Stimulated activated CD4-positive, alpha-beta T cell treated with anti-CD3 and anti-CD28 coated beads, Interleukin-12 subunit alpha, Interleukin-12 subunit beta, amount 100 ng/mL, for 24 hours (primary cell): ENCODE results near the gene SIGLEC5.

Experiments used
- DNase-seq, 2 experiments: peaks; one replicate each; pipeline ENCODE4 v3.0.0-alpha.2; 2020; ENCODE audit warnings: low read depth in 2 of 2

Gene SIGLEC5

DNA sequence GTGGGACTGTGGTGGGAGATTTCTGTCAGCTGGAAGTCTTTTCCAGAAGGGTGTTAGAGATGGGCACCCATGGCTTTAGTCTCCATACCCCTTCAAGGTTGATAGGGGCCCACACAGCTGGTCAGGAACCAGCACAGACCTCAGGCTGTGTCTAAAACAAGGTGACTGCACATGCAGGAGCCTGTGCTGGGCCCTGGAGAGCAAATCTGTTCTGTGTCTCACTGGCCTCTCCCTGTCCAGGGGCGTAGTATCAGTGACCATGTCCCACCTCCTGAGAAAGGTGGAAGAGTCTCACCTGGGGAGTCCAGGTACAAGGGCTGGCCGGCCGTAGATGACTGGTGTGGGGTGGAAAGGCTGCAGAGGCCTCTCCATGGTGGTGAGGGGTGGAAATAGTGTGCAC lies 39.8 kb downstream of the SIGLEC5 start:
- no peak for DNase-seq

- DNase-seq, result no peak
Measured at GRCh38 chr19:51589511-51589910, 40.7 kb downstream of the SIGLEC5 start.

DNA sequence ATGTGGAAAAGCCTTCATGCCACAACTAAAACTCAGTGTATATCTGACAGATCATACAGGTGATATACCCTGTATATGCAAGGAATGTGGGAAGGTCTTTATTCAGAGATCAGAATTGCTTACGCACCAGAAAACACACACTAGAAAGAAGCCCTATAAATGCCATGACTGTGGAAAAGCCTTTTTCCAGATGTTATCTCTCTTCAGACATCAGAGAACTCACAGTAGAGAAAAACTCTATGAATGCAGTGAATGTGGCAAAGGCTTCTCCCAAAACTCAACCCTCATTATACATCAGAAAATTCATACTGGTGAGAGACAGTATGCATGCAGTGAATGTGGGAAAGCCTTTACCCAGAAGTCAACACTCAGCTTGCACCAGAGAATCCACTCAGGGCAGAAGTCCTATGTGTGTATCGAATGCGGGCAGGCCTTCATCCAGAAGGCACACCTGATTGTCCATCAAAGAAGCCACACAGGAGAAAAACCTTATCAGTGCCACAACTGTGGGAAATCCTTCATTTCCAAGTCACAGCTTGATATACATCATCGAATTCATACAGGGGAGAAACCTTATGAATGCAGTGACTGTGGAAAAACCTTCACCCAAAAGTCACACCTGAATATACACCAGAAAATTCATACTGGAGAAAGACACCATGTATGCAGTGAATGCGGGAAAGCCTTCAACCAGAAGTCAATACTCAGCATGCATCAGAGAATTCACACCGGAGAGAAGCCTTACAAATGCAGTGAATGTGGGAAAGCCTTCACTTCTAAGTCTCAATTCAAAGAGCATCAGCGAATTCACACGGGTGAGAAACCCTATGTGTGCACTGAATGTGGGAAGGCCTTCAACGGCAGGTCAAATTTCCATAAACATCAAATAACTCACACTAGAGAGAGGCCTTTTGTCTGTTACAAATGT lies 42.7 kb downstream of the SIGLEC5 start:
- no peak for DNase-seq

GRCh38 chr19:51586799-51587198 lies 43.4 kb downstream of the SIGLEC5 start:
- no peak for DNase-seq

GRCh38 chr19:51586103-51586728 lies 44.0 kb downstream of the SIGLEC5 start:
- no peak for DNase-seq

DNA sequence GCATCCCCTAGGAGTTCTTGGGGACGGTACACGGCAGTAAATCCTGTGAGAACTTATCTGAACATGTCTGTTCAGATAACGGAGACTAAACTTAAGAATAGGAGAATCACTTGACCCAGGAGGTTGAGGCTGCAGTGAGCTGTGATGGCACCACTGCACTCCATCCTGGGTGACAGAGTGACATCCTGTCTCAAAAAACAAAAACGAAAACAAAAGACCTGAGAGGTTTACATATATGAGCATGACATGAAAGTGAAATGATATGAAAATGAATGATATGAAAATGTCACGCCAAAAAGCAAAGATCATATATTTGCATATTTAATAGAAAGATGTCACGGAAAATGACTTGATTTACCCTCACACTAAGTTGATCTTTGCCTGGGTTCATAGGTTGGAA lies 53.4 kb downstream of the SIGLEC5 start:
- DNase-seq, result no peak

GRCh38 chr19:51573331-51573730 lies 56.9 kb downstream of the SIGLEC5 start:
- DNase-seq, result no peak

GRCh38 chr19:51572908-51573307 lies 57.3 kb downstream of the SIGLEC5 start:
- no peak for DNase-seq

DNA sequence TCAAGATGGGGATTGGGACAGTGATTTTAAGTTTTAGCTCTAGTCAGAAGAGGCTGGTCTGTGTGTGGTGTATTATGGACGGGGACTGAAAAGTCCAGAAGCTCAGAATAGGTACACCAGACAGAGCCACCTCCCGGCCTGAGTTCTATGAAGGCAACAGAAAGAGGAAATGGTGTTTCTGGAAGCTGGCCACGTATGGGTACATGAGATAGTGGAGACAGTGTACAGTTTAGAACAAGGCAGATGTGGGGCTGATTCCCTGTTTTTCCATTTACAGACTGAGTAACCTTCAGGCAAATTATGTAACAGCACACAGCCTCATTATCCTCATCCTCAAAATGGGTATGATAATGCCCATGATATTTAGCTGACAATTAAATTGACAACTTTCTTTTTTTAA lies 57.8 kb downstream of the SIGLEC5 start:
- DNase-seq, result no peak

DNA sequence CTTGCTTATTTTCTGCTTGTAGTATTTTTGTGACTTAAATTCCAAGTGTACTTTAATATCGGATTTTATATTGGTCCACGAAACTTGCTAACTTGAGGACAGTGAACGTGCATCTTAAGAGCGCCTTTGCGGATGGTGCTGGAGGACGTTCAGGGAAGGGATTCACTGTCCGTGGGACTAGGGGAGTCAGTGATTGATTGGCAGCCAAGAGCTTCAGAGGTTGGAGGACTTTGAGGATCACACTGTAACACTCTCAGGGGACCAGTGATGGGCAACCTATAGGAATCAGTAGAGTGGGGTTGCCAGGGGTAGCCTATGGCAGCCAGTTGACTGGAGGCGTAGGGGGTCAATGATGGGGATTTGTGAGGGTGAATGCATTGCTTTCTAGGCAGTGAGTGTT lies 58.6 kb downstream of the SIGLEC5 start:
- DNase-seq, result no peak

DNA sequence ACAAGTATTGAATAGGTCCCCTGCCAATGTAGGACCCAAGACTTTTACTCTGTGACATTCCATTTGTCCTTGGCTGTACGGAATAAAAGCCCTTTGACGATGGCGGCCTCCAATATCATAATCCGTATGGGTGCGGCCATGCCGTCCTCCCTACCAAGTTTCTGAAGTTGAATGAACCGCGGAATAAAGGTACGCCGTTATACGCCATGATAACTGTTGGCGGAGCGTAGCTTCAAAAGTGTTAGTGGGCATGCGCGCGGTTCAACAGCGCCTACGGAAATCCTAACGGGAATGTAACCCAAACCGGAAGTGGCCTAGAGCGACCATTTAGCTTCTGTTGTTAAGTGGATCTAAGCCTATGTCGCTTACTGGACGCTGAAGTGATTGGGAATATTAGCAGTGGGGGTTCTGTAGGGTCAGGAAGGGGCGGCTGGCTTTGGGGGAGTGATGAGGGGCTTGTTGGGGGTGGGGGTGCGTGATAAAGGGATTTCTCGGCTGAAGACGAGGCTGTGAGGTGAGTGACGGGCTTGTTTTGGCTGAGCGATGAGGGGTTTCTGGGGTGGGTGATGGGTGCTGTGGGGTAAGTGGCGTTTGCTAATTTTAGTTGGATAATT lies 59.1 kb downstream of the SIGLEC5 start, which contains the start of gene ZNF175:
ZNF175 (plus strand) TSS at position 322 of the 614 bp plus-strand sequence. CDS start 2,047 bp downstream, outside the sequence.
- DNase-seq, result peak; percentile 76 to 83

DNA sequence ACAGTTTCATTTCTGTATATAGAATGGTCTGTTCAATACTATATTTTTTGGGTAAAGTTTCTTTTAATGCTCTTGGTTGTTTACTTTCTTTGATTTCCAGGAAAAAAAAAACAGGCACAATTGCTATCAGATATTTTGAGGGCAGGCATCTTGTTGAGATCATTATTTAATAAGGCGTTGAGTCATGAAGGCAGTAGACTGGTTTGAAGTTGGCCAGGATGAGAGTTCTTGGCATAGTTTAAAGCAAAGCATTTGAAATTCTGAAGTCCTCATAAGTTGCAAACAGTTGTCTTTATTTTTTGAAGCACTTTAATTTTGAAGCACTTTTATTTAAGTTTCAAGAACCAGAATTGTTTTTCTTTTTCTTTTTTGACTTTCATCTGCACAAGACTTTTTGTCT lies 61.7 kb downstream of the SIGLEC5 start:
- no peak for DNase-seq

- DNase-seq, result no peak
Measured at GRCh38 chr19:51567583-51567982, 62.6 kb downstream of the SIGLEC5 start.

DNA sequence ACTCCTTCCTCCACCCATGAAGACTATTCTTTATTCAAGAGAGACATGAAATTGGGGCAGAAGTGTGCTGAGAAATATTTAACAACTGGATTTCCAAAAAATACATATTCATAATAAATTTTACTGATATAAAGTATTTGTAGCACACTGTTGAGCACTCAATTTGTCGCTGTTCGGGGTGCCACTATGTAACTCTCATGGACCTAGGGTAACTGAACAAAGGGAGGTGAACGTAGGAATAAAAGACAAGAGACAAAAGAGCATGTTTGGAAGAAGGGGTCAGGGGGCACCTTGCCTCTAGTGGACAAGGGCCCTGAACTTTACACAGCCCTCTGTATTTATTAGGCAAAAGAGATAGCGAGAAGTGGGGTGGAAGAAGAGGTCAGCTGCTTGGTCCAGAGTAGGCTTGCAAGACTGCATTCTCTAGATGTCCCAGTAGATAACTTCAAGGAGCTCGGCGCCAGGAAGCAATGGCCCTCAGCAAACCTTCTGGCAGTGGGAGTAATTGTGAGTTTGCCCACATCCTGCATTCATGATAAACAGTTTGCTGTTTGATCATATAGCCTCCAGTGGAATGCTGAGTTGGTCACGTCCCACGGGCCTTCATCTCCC lies 63.6 kb downstream of the SIGLEC5 start:
- no peak for DNase-seq

DNA sequence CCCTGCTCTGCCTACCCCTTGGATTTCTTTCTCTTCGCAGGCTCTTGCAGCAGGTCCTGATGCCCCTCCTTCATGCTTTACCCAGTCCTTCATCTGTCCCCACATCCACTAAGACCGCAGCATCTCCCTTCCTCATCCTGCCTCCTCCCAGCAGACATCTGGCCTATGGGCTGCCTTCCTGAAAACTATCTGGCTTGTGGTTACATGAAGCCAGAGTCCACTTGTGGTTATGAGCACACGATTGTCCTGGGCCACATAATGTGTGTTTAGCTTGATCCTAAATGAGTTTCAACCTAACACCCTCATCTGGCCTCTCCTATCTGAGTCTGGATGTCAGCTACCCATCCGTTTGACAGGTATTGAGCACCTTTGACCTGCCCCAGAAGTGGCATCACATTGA lies 64.6 kb downstream of the SIGLEC5 start:
- no peak for DNase-seq

DNA sequence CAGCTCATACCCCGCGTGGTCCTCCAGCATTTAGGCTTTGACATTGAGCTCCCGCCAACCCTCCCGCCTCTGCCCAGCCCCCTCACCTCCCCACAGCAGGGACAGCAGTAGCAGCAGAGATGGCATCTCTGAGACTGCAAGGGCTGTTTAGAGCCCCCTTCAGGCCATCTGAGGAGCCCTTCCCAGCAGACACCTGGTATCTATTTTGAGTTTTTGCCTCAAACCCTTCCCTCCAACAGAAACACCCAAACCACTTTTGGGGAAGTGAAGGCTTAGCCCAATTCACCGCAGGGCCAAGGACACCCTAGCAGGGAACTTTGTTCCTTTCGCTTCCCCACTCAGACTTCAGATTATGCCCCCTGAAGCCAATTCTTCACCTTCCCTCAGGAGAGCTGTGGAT lies 65.4 kb downstream of the SIGLEC5 start:
- DNase-seq, result no peak
